ENCODE data around the gene PPARD.

DNA sequence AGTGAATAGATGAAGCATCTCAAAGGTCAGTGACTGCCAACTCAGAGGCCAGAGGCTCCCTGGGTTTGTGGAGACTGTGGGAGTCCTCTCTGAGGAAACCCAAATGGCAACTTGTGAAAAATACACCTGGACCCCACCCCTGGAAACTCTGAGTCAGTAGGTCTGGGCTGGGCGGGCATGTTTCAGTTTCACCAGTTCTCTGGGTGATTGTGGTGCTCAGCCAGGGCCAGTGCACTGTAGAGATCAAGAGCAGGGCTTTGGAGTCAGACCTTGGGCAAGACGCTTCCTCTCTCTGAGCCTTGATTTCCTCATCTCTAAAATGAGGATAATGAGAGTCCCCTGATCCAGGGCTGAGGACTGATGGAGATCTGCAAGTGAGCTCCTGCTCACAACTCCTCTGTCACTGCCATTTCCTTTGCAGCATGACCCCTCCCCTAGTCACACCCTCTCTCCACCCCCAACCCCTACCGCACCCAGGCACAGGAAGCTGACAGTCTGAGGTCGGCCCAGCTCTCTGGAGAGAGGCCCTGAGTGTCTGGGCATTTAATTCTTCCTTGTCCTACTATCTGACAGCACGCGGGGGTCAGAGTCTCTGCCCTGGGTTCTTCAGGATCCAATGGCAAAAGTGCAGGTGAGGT lies 39.6 kb upstream of the PPARD start:
- no peak for TF ChIP-seq POLR2A (IDR thresholded peaks at IDR 0.05)
- TF ChIP-seq, protein P1, sequence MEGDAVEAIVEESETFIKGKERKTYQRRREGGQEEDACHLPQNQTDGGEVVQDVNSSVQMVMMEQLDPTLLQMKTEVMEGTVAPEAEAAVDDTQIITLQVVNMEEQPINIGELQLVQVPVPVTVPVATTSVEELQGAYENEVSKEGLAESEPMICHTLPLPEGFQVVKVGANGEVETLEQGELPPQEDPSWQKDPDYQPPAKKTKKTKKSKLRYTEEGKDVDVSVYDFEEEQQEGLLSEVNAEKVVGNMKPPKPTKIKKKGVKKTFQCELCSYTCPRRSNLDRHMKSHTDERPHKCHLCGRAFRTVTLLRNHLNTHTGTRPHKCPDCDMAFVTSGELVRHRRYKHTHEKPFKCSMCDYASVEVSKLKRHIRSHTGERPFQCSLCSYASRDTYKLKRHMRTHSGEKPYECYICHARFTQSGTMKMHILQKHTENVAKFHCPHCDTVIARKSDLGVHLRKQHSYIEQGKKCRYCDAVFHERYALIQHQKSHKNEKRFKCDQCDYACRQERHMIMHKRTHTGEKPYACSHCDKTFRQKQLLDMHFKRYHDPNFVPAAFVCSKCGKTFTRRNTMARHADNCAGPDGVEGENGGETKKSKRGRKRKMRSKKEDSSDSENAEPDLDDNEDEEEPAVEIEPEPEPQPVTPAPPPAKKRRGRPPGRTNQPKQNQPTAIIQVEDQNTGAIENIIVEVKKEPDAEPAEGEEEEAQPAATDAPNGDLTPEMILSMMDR (IDR thresholded peaks at IDR 0.05), result no peak
